ENCODE data around the gene SRRM1. TPM values are rescaled to one million over a fixed set of nuclear protein-coding genes. Genes with fewer than 3 reads are reported as not detected.

The SRRM1 gene
- total RNA-seq: 218 and 242 TPM in 2 replicates

GRCh38 chr1:24642481-24643362 lies at the start of gene SRRM1:
Gene SRRM1, plus strand, starts transcription at chr1:24643302. Its CDS starts 25 bp downstream, at chr1:24643327.
- no peaks in the 10 kb centered on the region for H3K27me3 Mint-ChIP-seq (ENCODE audit: insufficient read depth)
- peaks cover 43% of the 10 kb centered on the region for H3K4me1 Mint-ChIP-seq (ENCODE audit: low read depth)
- intact Hi-C loops (cut with micrococcal nuclease): loop anchor here (1.0 to 10.0 kb wide), 10 partner anchors 103 to 683 kb away; partner anchors contain the start of genes CLIC4, NIPAL3, PNRC2 and RSRP1
- peak within 1 kb of the TSS; percentile 94 for H3K4me3 Mint-ChIP-seq
- no peaks in the 10 kb centered on the region for H3K9me3 Mint-ChIP-seq
- DNase-seq (ENCODE audit: low spot score): peak; percentile 98
- peaks cover 31% of the 10 kb centered on the region for H3K36me3 Mint-ChIP-seq (ENCODE audit: low read depth)
- H3K27ac Mint-ChIP-seq: peak within 1 kb of the TSS; percentile 96

- Mint-ChIP-seq H3K4me3 (no peak overlapping the region), H3K4me1 (ENCODE audit: low read depth) (no peaks in the 10 kb centered on the region), H3K27ac (no peak overlapping the region), H3K27me3 (ENCODE audit: insufficient read depth) (peaks cover 7% of the 10 kb centered on the region), H3K9me3 (no peaks in the 10 kb centered on the region), H3K36me3 (ENCODE audit: low read depth) (no peaks in the 10 kb centered on the region)
- intact Hi-C loops (cut with micrococcal nuclease): no loop called here
- DNase-seq (ENCODE audit: low spot score): no peak
These were observed 48.8 kb upstream of the SRRM1 start for GRCh38 chr1:24594328-24594598.

GRCh38 chr1:24596401-24596880 lies 46.7 kb upstream of the SRRM1 start:
- H3K27me3 Mint-ChIP-seq (ENCODE audit: insufficient read depth): peaks cover 5% of the 10 kb centered on the region
- no peaks in the 10 kb centered on the region for H3K9me3 Mint-ChIP-seq
- no peaks in the 10 kb centered on the region for H3K36me3 Mint-ChIP-seq (ENCODE audit: low read depth)
- no peak overlapping the region for H3K27ac Mint-ChIP-seq
- H3K4me3 Mint-ChIP-seq: no peak overlapping the region
- no peak for DNase-seq (ENCODE audit: low spot score)
- H3K4me1 Mint-ChIP-seq (ENCODE audit: low read depth): no peaks in the 10 kb centered on the region
- intact Hi-C loops (cut with micrococcal nuclease): no loop called here

GRCh38 chr1:24599265-24599664 lies 43.8 kb upstream of the SRRM1 start:
- Mint-ChIP-seq H3K27me3 (ENCODE audit: insufficient read depth) (peaks cover 5% of the 10 kb centered on the region), H3K27ac (no peak overlapping the region), H3K9me3 (no peaks in the 10 kb centered on the region), H3K4me3 (no peak overlapping the region), H3K4me1 (ENCODE audit: low read depth) (no peaks in the 10 kb centered on the region), H3K36me3 (ENCODE audit: low read depth) (no peaks in the 10 kb centered on the region)
- intact Hi-C loops (cut with micrococcal nuclease): no loop called here
- no peak for DNase-seq (ENCODE audit: low spot score)

GRCh38 chr1:24600551-24600950 lies 42.6 kb upstream of the SRRM1 start:
- Mint-ChIP-seq H3K27ac (no peak overlapping the region), H3K27me3 (ENCODE audit: insufficient read depth) (peaks cover 5% of the 10 kb centered on the region), H3K36me3 (ENCODE audit: low read depth) (no peaks in the 10 kb centered on the region), H3K4me1 (ENCODE audit: low read depth) (no peaks in the 10 kb centered on the region), H3K9me3 (no peaks in the 10 kb centered on the region), H3K4me3 (no peak overlapping the region)
- intact Hi-C loops (cut with micrococcal nuclease): no loop called here
- no peak for DNase-seq (ENCODE audit: low spot score)

- no peak overlapping the region for H3K4me3 Mint-ChIP-seq
- H3K27me3 Mint-ChIP-seq (ENCODE audit: insufficient read depth): peaks cover 18% of the 10 kb centered on the region
- intact Hi-C loops (cut with micrococcal nuclease): no loop called here
- no peaks in the 10 kb centered on the region for H3K36me3 Mint-ChIP-seq (ENCODE audit: low read depth)
- no peak for DNase-seq (ENCODE audit: low spot score)
- H3K9me3 Mint-ChIP-seq: no peaks in the 10 kb centered on the region
- H3K27ac Mint-ChIP-seq: no peak overlapping the region
- no peaks in the 10 kb centered on the region for H3K4me1 Mint-ChIP-seq (ENCODE audit: low read depth)
These were observed 37.4 kb upstream of the SRRM1 start for GRCh38 chr1:24605534-24606295.

GRCh38 chr1:24606296-24606605 lies 36.9 kb upstream of the SRRM1 start:
- no peak for DNase-seq (ENCODE audit: low spot score)
- Mint-ChIP-seq H3K36me3 (ENCODE audit: low read depth) (no peaks in the 10 kb centered on the region), H3K27ac (no peak overlapping the region), H3K9me3 (no peaks in the 10 kb centered on the region), H3K4me1 (ENCODE audit: low read depth) (no peaks in the 10 kb centered on the region), H3K27me3 (ENCODE audit: insufficient read depth) (peaks cover 18% of the 10 kb centered on the region), H3K4me3 (no peak overlapping the region)
- intact Hi-C loops (cut with micrococcal nuclease): no loop called here

GRCh38 chr1:24606621-24607020 lies 36.5 kb upstream of the SRRM1 start:
- no peak for DNase-seq (ENCODE audit: low spot score)
- Mint-ChIP-seq H3K27me3 (ENCODE audit: insufficient read depth) (peaks cover 18% of the 10 kb centered on the region), H3K36me3 (ENCODE audit: low read depth) (no peaks in the 10 kb centered on the region), H3K9me3 (no peaks in the 10 kb centered on the region), H3K4me3 (no peak overlapping the region), H3K4me1 (ENCODE audit: low read depth) (no peaks in the 10 kb centered on the region), H3K27ac (no peak overlapping the region)
- intact Hi-C loops (cut with micrococcal nuclease): no loop called here

- peaks cover 19% of the 10 kb centered on the region for H3K27me3 Mint-ChIP-seq (ENCODE audit: insufficient read depth)
- no peaks in the 10 kb centered on the region for H3K4me1 Mint-ChIP-seq (ENCODE audit: low read depth)
- H3K9me3 Mint-ChIP-seq: no peaks in the 10 kb centered on the region
- no peak overlapping the region for H3K27ac Mint-ChIP-seq
- intact Hi-C loops (cut with micrococcal nuclease): no loop called here
- no peak overlapping the region for H3K4me3 Mint-ChIP-seq
- H3K36me3 Mint-ChIP-seq (ENCODE audit: low read depth): no peaks in the 10 kb centered on the region
- DNase-seq (ENCODE audit: low spot score): no peak
These were observed 33.1 kb upstream of the SRRM1 start for GRCh38 chr1:24609949-24610517.

- no peaks in the 10 kb centered on the region for H3K36me3 Mint-ChIP-seq (ENCODE audit: low read depth)
- no peaks in the 10 kb centered on the region for H3K4me1 Mint-ChIP-seq (ENCODE audit: low read depth)
- peaks cover 50% of the 10 kb centered on the region for H3K27me3 Mint-ChIP-seq (ENCODE audit: insufficient read depth)
- H3K9me3 Mint-ChIP-seq: no peaks in the 10 kb centered on the region
- no peak overlapping the region for H3K27ac Mint-ChIP-seq
- DNase-seq (ENCODE audit: low spot score): no peak
- no peak overlapping the region for H3K4me3 Mint-ChIP-seq
- intact Hi-C loops (cut with micrococcal nuclease): no loop called here
These were observed 23.7 kb upstream of the SRRM1 start for GRCh38 chr1:24619376-24619775.

GRCh38 chr1:24620678-24621077 lies 22.4 kb upstream of the SRRM1 start:
- Mint-ChIP-seq H3K4me1 (ENCODE audit: low read depth) (no peaks in the 10 kb centered on the region), H3K27me3 (ENCODE audit: insufficient read depth) (peaks cover 48% of the 10 kb centered on the region), H3K4me3 (no peak overlapping the region), H3K9me3 (no peaks in the 10 kb centered on the region), H3K36me3 (ENCODE audit: low read depth) (no peaks in the 10 kb centered on the region), H3K27ac (no peak overlapping the region)
- intact Hi-C loops (cut with micrococcal nuclease): no loop called here
- no peak for DNase-seq (ENCODE audit: low spot score)

GRCh38 chr1:24621121-24621520 lies 22.0 kb upstream of the SRRM1 start:
- no peak overlapping the region for H3K27ac Mint-ChIP-seq
- no peak overlapping the region for H3K4me3 Mint-ChIP-seq

GRCh38 chr1:24622218-24622617 lies 20.9 kb upstream of the SRRM1 start:
- H3K4me1 Mint-ChIP-seq (ENCODE audit: low read depth): no peaks in the 10 kb centered on the region
- no peaks in the 10 kb centered on the region for H3K9me3 Mint-ChIP-seq
- H3K27ac Mint-ChIP-seq: no peak overlapping the region
- H3K27me3 Mint-ChIP-seq (ENCODE audit: insufficient read depth): peaks cover 35% of the 10 kb centered on the region
- DNase-seq (ENCODE audit: low spot score): no peak
- H3K36me3 Mint-ChIP-seq (ENCODE audit: low read depth): no peaks in the 10 kb centered on the region
- intact Hi-C loops (cut with micrococcal nuclease): no loop called here
- H3K4me3 Mint-ChIP-seq: no peak overlapping the region

More at GRCh38 chr1:24621121-24621520, 22.0 kb upstream of the SRRM1 start:
- intact Hi-C loops (cut with micrococcal nuclease): no loop called here
- DNase-seq (ENCODE audit: low spot score): no peak
- Mint-ChIP-seq H3K4me1 (ENCODE audit: low read depth) (no peaks in the 10 kb centered on the region), H3K36me3 (ENCODE audit: low read depth) (no peaks in the 10 kb centered on the region), H3K9me3 (no peaks in the 10 kb centered on the region), H3K27me3 (ENCODE audit: insufficient read depth) (peaks cover 45% of the 10 kb centered on the region)
